ENCODE measurements around the gene TMEM31. TPM values are rescaled to one million over a fixed set of nuclear protein-coding genes. Genes with fewer than 3 reads are reported as not detected.

The TMEM31 gene
- total and polyA plus RNA-seq, 2 of the 4 experiments (the other 2 are of a cell fraction) = 0.17 TPM; not detected in 1

- H3K36me3 ChIP-seq (ENCODE audit: control insufficient read depth, insufficient read depth, low read length) = no peaks in the 10 kb centered on the region
- H3K4ac ChIP-seq (ENCODE audit: low read depth, low read length) = peak overlapping the region; percentile 26
- intact Hi-C loops (cut with micrococcal nuclease) (no loop called here), in situ Hi-C loops (cut with MboI; ENCODE audit: low sequenced_read_pairs) (no loop called here), dilution Hi-C loops (cut with HindIII; ENCODE audit: low sequenced_read_pairs, unreplicated experiment) (no loop called here)
- BruUV-seq (replicated peaks) = no TSS peak
- peak overlapping the region; percentile 68; the same call in 1 of the 3 replicates for H2BK15ac ChIP-seq (ENCODE audit: low read depth, low read length)
- peak overlapping the region; percentile 59; the same call in 1 of the 2 replicates for H3K27ac ChIP-seq (ENCODE audit: insufficient read depth, low read length)
- H3K56ac ChIP-seq (ENCODE audit: extremely low read depth, insufficient read depth, low read length) = no peak overlapping the region
- no peak overlapping the region for H3K9ac ChIP-seq (ENCODE audit: low read depth, low read length)
- peak overlapping the region; percentile 47 to 74; a peak in 3 of 4 replicates for H4K8ac ChIP-seq (ENCODE audit: low read depth in 2 of 2, low read length in 2 of 2)
- no peak overlapping the region for H3K4me3 ChIP-seq (ENCODE audit: insufficient read depth, low read depth, low read length)
- no peaks in the 10 kb centered on the region for H3K79me1 ChIP-seq (ENCODE audit: low read depth in 1 of 2, low read length in 2 of 2)
- H3K9me3 ChIP-seq (ENCODE audit: control insufficient read depth, insufficient read depth, low read length) = no peaks in the 10 kb centered on the region
- H3K23ac ChIP-seq (ENCODE audit: low read depth, low read length) = 0 out of 2 replicates have a peak overlapping the region, but pooled peaks have one; percentile 17
- H4K5ac ChIP-seq (ENCODE audit: low read depth, low read length) = peak overlapping the region; percentile 64; the same call in 1 of the 2 replicates
- peak overlapping the region; percentile 4 for H2AFZ ChIP-seq (replicated peaks; ENCODE audit: low read length, poor library complexity)
- ChIA-PET POLR2A (ENCODE audit: unreplicated experiment) (no interaction called here), CTCF (interaction anchor here (0.6 kb wide), 1 partner anchor 30 kb away, joined by 4 read pairs; no protein-coding TSS in a partner anchor)
- H3K4me1 ChIP-seq (ENCODE audit: control insufficient read depth, insufficient read depth, low read length) = peaks cover 8% of the 10 kb centered on the region
- H3K14ac ChIP-seq (replicated peaks; ENCODE audit: low read depth, low read length) = peak overlapping the region; percentile 51; the same call in 1 of the 2 replicates
- H4K20me1 ChIP-seq (ENCODE audit: insufficient read depth, low read length) = no peaks in the 10 kb centered on the region
- H4K91ac ChIP-seq (ENCODE audit: insufficient read depth, low read depth, low read length) = no peak overlapping the region
- peaks cover 11% of the 10 kb centered on the region for H3K27me3 ChIP-seq (ENCODE audit: control insufficient read depth, insufficient read depth, low read length)
- DNase-seq (no peak), ATAC-seq (ENCODE audit: low read depth) (no peak)
- H2BK120ac ChIP-seq (ENCODE audit: low read depth, low read length) = peak overlapping the region; percentile 66; the same call in 1 of the 2 replicates
- TF ChIP-seq BHLHE40 (IDR thresholded peaks at IDR 0.05; ENCODE audit: low read depth, low read length) = no peak
- TF ChIP-seq FOS (IDR thresholded peaks at IDR 0.05; ENCODE audit: low read depth, low read length) = no peak
- TF ChIP-seq RAD21 (IDR thresholded peaks at IDR 0.05; ENCODE audit: low read length) = no peak
- no peak for TF ChIP-seq MXI1 (IDR thresholded peaks at IDR 0.05; ENCODE audit: borderline replicate concordance, low read depth, low read length)
- TF ChIP-seq RFX5 (IDR thresholded peaks at IDR 0.05; ENCODE audit: low read depth, low read length) = no peak
- no peak for TF ChIP-seq SMC3 (IDR thresholded peaks at IDR 0.05; ENCODE audit: low read depth, low read length)
- TF ChIP-seq MAFK (IDR thresholded peaks at IDR 0.05; ENCODE audit: low read depth, low read length) = no peak
- no peak for TF ChIP-seq CTCF (conservative IDR thresholded peaks at IDR 0.05; ENCODE audit: low read depth, low read length)
- TF ChIP-seq RCOR1 (IDR thresholded peaks at IDR 0.05; ENCODE audit: insufficient replicate concordance, low read length) = no peak
- H2AK9ac ChIP-seq (replicated peaks; ENCODE audit: low read depth, low read length, poor library complexity) = no peak overlapping the region
- no peak overlapping the region for H3K18ac ChIP-seq (ENCODE audit: low read depth, low read length)
- no CpG with 5 or more reads among the region's 3 CpGs for WGBS, 2 experiments (ENCODE audit: extremely low coverage in 2 of 2, insufficient read length in 1 of 2)
- H3K9me1 ChIP-seq (ENCODE audit: insufficient read depth, low read length) = peaks cover 6% of the 10 kb centered on the region; the same call in 1 of the 2 replicates
- H3K4me2 ChIP-seq (ENCODE audit: low read depth, low read length) = no peak overlapping the region
- H2BK20ac ChIP-seq (ENCODE audit: low read depth, low read length) = peak overlapping the region; percentile 2
- no peak overlapping the region for H2AK5ac ChIP-seq (ENCODE audit: low read depth, low read length)
- H2BK5ac ChIP-seq (ENCODE audit: low read depth, low read length, poor library complexity, severe bottlenecking) = no peak overlapping the region
Observed at GRCh38 chrX:103730147-103730795, 19.6 kb downstream of the TMEM31 start.

Data from IMR-90 (cell line).